Stimulated activated CD4-positive, alpha-beta T cell treated with anti-CD3 and anti-CD28 coated beads, Interleukin-1b, Interleukin-23, amount 100 ng/mL, for 4 hours (primary cell): ENCODE measurements around the gene HIGD1C.

Experiments used
- DNase-seq, 2 donors: peaks; one replicate each; pipeline ENCODE4 v3.0.0-alpha.2; 2020; ENCODE audit warnings: low read depth in 2 of 2

The HIGD1C gene

GRCh38 chr12:51018956-51019355 is 66.6 kb downstream of the HIGD1C start:
- no peak for DNase-seq

- no peak for DNase-seq
These were observed 67.6 kb downstream of the HIGD1C start for GRCh38 chr12:51019927-51020326.
